ENCODE measurements around the gene NCKAP5. TPM values are rescaled to one million over a fixed set of nuclear protein-coding genes. Genes with fewer than 3 reads are reported as not detected.

NCKAP5 gene
- total RNA-seq, 1 donor from 2014 or later = 3.9 TPM

DNA sequence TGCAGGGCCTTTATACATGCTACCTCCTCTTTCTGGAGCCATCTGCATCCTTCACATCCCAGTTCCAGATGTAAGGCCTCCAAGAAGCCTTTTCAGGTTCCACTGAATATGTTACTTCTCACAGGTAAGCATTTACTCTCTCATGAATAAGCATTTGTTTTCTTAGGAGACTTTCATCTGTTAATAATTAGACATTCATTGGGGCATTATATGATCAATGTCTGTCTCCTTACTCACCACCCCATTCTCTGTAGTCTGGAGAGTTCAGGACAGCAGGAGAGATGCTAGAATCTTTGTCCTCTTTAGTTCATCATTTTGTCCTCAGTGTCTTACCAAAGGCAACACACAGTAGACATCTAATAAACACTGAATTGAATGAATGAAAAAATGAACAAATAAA is 185.7 kb downstream of the NCKAP5 start:
- no peak for DNase-seq (ENCODE audit: low spot score)

GRCh38 chr2:133380991-133381390 is 187.3 kb downstream of the NCKAP5 start:
- DNase-seq (ENCODE audit: low spot score) = no peak

DNA sequence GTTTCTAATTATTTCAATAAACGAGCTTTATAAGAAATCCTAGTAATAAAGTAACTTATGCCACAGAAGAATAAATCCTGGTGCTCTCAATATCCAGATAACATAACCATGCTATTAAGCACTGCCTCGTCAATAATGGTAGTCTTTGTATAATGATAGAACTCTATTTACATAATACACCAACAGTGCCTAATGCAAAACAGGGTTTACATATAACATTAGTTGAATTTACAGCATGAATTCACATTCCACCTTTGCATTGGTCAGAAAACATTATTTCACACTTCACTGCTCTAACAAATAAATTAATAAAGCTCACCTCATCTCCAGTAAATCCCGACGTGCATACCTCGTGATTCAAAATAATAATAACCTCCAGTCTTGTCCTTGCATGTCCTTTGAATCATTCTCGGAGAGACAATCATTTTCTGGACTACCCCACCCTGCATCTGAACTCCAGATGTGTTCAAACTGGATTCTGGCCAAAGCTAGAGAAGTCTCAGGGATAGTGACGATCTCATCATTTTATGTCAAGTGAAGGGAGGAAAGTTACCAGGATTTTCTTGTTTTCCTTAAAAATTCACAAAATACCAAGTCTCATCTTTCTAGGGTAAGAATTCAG is 189.2 kb downstream of the NCKAP5 start:
- no peak for DNase-seq (ENCODE audit: low spot score)

- no peak for DNase-seq (ENCODE audit: low spot score)
Measured at GRCh38 chr2:133378386-133378785, 189.9 kb downstream of the NCKAP5 start.

- DNase-seq (ENCODE audit: low spot score) = no peak
Measured at GRCh38 chr2:133377599-133377998, 190.7 kb downstream of the NCKAP5 start.

DNA sequence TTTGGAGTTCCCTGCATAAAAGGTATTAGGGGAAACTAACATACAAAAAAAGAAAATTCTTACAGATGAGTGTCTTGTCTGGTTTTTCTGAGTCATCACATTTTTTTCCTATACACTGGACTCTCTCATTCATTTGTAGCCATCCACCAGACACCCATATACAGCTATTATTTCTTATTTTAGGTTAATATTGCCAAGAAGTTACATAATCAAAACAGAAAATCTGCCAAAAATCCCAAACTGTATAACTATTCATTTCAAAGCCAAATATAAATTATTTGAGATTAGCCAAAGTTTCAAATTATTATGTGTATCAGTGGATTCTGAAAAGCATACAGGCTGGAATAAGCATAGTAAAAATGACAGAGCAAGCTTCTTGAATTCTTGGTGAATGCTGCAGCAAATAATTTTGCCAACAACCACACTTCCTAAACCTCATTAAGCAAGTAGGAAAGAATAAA is 191.2 kb downstream of the NCKAP5 start:
- no peak for DNase-seq (ENCODE audit: low spot score)

DNA sequence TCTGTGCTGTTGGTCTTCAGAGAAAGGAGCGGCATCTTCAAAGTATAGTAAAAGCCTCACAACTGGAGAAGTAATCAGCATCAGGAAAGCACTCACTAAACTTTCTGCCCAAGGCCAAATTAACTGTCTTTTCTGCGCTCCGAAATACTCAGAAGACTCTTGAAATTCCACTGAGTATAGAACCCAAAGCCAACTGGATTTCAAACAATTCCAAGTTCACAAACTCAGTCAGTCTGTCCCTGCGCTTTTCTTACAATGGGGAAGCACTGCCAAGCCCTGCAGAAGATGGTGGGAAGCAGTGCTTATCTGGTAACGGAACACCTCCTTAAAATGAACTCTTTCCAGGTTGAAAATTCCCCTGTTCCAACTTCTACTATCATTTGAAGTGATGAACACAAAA is 193.5 kb downstream of the NCKAP5 start:
- no peak for DNase-seq (ENCODE audit: low spot score)

GRCh38 chr2:133371286-133371685 is 197.0 kb downstream of the NCKAP5 start:
- DNase-seq (ENCODE audit: low spot score) = no peak

DNA sequence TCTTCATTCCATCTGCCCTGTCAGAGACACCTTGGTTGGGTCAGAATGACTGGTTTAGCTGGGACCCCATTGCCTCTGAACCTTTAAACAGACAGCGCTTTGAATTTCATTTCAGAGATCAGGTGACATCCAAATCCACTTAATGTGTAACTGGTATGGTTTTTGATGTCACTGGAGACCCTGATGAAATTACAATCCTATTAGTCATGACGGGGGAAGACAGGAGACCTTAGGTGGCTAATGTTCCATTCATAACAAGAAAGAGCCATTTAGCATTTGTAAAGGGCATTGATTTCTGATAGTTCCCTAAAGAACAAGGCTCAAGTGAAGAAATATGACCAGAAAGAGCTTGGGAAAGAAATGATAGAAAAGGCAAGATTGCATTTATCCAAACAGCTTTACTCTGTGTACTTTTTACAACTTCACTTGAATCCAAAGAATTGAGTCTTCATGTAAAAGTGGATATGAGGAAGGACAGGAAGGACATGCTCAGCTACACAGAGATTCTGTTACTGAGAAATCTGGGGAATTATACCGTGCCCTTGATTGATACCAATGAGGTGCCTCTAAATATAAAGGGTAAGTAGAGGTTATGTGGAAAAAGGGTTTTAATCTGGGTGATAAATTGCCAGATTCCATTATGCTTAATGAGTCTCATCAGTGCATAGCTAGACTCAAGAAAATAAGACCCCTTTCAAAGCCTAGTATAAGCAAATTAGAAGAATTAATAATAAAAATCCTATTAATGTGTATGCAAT is 198.2 kb downstream of the NCKAP5 start:
- DNase-seq (ENCODE audit: low spot score) = no peak

DNA sequence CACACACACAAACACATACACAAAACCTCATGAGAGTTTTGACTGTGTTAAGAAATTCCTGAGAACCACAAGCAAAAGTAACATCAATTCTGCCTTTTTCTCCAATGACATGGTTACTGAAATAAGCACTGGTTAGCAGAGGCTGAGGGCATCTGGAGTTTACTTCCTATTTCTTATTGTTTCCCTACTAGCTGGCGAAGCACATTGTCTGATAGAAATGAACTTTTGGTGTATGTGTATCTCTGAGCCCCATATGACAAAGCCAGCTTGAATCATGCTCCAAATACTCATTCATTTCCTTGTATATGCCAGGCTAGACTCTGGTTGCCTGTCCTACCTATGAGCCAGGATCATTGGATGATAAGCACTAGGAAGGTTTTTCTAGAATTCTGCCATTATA is 203.1 kb downstream of the NCKAP5 start:
- no peak for DNase-seq (ENCODE audit: low spot score)

- no peak for DNase-seq (ENCODE audit: low spot score)
Measured at GRCh38 chr2:133364636-133365035, 203.6 kb downstream of the NCKAP5 start.

- no peak for DNase-seq (ENCODE audit: low spot score)
Measured at GRCh38 chr2:133363884-133364283, 204.4 kb downstream of the NCKAP5 start.

GRCh38 chr2:133362061-133362476 is 206.2 kb downstream of the NCKAP5 start:
- DNase-seq (ENCODE audit: low spot score) = no peak

- no peak for DNase-seq (ENCODE audit: low spot score)
Measured at GRCh38 chr2:133360882-133361281, 207.4 kb downstream of the NCKAP5 start.

DNA sequence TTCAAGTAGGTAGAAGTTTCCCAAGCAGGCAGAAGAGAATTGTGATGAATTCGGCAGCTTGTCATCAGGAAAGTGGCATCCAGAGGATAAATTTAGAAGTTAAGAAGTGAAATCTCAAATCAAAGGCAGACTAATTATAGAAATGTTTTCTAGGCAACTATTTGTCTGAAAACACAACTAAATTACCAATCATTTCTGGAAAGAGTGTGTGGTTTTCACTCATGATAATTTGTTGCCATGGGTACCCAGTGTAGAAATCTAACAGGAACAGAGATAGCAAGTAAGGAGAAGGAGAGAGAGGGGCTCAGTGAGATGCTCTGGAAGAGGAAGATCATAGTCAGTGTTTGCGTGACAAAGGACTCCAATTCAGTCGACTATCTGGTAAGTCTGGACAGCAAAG is 208.1 kb downstream of the NCKAP5 start:
- no peak for DNase-seq (ENCODE audit: low spot score)

DNA sequence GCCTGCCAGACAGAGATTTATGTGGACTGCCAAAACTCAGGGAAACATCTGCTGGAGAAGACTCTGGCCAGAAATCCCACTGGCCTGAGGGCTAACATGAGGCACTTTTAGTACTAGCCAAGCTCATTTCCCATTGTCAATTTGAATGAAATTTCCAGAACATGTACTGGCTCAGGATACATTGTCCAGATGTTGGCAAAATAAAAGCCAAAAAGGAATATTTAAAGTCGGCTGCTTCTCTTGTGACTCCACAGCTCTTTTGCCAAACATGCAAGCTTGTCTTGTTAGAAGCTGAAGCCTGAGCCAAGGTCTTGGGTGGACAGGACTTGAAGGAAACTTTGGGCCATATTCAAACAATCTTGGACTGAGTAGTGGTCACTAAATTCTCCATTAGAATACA is 215.5 kb downstream of the NCKAP5 start:
- DNase-seq (ENCODE audit: low spot score) = peak; percentile 11

- DNase-seq (ENCODE audit: low spot score) = no peak
Measured at GRCh38 chr2:133346654-133347053, 221.6 kb downstream of the NCKAP5 start.

DNA sequence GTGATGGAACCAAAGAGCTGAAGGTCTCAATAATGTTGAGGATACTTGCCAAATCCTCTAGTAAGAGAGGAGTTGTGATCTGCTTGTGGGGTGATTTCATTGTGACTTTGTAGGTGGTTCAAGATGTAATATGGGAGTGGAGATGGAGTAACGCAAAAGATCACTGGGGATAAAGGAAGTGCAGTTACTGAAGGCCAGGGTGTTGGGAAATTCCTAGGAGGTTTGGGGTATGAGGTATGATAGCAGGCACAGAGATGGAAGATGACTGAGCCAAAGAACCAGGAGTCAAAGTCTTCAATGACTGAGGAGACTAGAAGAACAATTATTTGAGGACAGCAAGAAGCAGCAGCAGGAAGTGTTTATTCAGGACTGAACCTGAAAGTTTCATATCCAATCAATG is 222.6 kb downstream of the NCKAP5 start:
- DNase-seq (ENCODE audit: low spot score) = no peak

DNA sequence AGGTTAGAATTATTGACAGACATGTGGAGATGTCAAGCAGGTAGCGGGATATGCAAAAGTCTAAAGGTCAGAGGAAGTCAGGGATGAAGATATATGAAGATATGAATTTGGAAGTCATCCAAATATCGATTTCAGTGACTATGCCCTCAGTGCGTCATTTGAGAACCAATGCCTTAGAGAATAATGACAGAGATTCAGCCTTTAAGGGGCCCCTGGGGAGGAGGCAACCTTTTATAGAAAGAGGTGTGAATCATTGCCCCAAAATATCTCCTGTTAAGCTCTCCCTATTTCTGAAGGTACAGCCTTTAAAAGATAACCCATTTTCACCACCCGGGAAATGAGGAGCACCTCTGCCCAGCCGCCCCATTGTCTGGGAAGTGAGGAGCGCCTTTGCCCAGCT is 223.4 kb downstream of the NCKAP5 start:
- DNase-seq (ENCODE audit: low spot score) = no peak

- DNase-seq (ENCODE audit: low spot score) = no peak
Measured at GRCh38 chr2:133343018-133343352, 225.3 kb downstream of the NCKAP5 start.

DNA sequence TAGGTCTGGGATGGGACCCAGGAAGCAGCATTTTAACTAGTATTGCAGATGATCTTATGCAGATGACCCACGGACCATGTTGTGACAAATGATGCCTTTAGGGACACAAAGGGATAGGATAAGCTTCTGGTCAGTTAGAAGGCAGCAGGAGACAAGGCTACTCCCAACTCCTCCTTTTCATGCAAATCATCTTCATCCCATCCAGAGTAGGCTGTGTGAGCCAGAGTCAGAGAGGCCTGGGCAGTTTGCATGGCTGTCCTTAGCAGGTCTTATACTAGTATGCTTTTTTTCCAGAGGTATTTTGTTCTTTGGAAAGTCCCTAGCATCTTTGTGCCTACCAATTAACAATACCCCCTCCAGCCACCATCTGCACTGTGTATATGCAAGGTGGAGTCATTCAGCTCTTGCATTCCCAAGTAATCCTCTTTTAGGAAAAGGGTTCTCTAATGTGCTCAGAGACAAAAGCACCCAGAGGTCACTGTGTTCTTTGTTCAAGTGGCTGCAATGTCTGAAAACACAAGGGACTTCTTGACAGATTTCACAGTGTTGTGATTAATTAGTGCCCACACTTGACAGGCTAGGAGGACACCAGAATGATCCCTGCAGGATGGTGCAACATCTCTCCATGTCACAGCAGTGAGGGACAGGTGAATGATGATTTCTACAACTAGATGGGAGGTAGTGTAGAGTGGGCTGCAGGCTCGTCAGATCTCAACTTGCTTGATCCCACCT is 225.8 kb downstream of the NCKAP5 start:
- DNase-seq (ENCODE audit: low spot score) = no peak

DNA sequence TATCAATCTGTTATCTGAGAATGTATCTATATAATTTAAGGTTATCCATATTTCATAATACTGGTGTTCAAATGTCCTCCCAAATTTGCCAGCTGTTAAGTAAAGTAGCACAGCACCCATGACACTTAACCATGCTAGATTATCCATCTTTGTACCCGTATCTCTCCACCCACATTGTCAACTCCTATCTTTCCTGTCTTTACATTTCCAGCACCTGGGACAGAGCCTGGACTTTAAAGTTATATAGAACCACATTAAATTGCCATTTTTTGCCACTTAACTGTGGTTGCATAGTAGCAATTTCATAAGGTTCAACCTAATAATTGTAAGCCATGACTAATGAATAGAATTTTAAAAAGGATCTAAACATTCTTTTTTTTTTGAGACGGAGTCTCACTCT is 226.7 kb downstream of the NCKAP5 start:
- DNase-seq (ENCODE audit: low spot score) = no peak

DNA sequence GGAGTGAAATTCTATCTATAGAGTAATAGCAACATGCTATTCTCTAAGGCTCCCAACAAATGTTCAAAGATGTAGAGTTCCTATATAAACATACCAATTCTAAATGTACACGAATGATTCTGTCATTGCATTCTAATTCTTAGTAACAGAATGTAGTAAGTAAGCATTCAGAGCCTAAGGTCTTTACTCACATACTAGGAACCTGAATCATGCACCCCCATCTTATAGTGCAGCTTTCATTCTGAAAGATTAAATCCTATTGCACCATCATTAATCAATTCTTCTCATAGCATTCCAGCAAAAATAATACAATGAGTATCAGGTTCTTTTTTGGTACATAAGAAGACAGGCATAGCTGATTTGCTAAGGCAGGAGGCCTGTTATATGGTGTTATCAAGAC is 230.0 kb downstream of the NCKAP5 start:
- no peak for DNase-seq (ENCODE audit: low spot score)
